Type B pancreatic cell (in vitro differentiated cells): ENCODE measurements around the gene KCNJ16. TPM values are rescaled to one million over a fixed set of nuclear protein-coding genes. Genes with fewer than 3 reads are reported as not detected.

Experiments used
- DNase-seq: peaks from one replicate; pipeline ENCODE4 v3.0.0; 2021; ENCODE audit warnings: mixed read lengths; ENCODE audit not compliant: unreplicated experiment; ENCODE audit errors: extremely low spot score
- H3K27ac Mint-ChIP-seq: 2 replicates; pipeline ENCODE4 v1.8.0; 2021; ENCODE audit warnings: mild to moderate bottlenecking, mixed read lengths
- H3K27me3 Mint-ChIP-seq: 2 replicates; pipeline ENCODE4 v1.8.0; 2021; ENCODE audit warnings: mixed read lengths
- H3K36me3 Mint-ChIP-seq: 2 replicates; pipeline ENCODE4 v1.8.0; 2021; ENCODE audit warnings: mixed read lengths
- H3K4me1 Mint-ChIP-seq: one replicate; pipeline ENCODE4 v1.8.0; 2021; ENCODE audit warnings: mixed read lengths; ENCODE audit not compliant: unreplicated experiment
- H3K4me3 Mint-ChIP-seq: 2 replicates; pipeline ENCODE4 v1.8.0; 2021; ENCODE audit warnings: mild to moderate bottlenecking, mixed read lengths
- H3K9me3 Mint-ChIP-seq: 2 replicates; pipeline ENCODE4 v1.8.0; 2021; ENCODE audit warnings: mixed read lengths
- total RNA-seq: library from RNA; stranded (reverse); gene quantifications from 2 replicates; pipeline ENCODE4 v1.2.1, GENCODE V29; 2021; ENCODE audit warnings: low replicate concordance
- TF ChIP-seq, protein P1 (sequence below): fragments of 200-600 bp; sonication (generic); conservative IDR thresholded peaks from 2 replicates; pipeline ENCODE4 v1.5.0; 2021; ENCODE audit warnings: antibody characterized with exemption, mild to moderate bottlenecking

The KCNJ16 gene
- total RNA-seq, 1 donor from 2014 or later = 13.5 TPM

DNA sequence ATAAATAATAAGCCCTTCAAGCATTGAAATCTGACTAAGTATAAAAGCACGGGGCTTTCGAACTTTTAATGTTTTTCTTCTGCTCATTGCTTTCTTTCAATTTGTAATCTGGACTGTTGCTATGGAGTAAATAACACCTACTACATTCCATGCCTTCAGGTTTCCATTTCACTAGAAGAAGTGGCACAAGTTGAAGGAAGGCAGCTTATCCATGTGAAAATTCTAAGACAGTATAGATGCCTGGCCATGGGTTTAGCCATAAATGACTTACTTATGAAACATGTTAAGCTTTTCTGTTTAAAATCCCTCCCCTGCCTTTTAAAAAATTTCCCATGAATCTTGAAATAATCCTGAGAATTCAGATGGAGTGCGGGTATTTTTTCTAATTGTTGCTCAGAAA, 30.6 kb downstream of the KCNJ16 start:
- DNase-seq = no peak
- TF ChIP-seq, protein P1, sequence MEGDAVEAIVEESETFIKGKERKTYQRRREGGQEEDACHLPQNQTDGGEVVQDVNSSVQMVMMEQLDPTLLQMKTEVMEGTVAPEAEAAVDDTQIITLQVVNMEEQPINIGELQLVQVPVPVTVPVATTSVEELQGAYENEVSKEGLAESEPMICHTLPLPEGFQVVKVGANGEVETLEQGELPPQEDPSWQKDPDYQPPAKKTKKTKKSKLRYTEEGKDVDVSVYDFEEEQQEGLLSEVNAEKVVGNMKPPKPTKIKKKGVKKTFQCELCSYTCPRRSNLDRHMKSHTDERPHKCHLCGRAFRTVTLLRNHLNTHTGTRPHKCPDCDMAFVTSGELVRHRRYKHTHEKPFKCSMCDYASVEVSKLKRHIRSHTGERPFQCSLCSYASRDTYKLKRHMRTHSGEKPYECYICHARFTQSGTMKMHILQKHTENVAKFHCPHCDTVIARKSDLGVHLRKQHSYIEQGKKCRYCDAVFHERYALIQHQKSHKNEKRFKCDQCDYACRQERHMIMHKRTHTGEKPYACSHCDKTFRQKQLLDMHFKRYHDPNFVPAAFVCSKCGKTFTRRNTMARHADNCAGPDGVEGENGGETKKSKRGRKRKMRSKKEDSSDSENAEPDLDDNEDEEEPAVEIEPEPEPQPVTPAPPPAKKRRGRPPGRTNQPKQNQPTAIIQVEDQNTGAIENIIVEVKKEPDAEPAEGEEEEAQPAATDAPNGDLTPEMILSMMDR = no peak
- H3K27me3 Mint-ChIP-seq = no peaks in the 10 kb centered on the region
- H3K9me3 Mint-ChIP-seq = peaks cover 5% of the 10 kb centered on the region
- H3K36me3 Mint-ChIP-seq = no peaks in the 10 kb centered on the region
- H3K4me1 Mint-ChIP-seq = peaks cover 17% of the 10 kb centered on the region
- no peak overlapping the region for H3K27ac Mint-ChIP-seq
- H3K4me3 Mint-ChIP-seq = no peak overlapping the region

DNA sequence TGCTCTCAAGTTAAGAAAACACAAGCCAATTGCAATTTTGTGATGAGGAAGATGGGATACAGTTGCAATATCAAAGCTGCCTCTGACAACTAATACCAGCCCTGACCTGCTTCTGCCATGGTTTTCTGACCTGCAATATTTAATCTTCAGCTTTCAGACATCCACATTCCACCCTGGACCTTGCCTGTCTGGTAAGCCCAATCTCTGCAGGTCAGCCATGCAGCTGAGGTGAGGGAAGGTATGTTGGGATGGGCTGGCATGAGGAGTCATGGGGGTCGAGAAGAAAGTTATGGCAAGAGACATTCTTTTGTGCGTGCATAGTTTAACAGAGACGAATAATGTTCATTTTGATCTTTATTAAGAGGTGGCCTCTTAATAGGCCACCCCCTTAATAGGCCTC, 31.5 kb downstream of the KCNJ16 start:
- no peak for DNase-seq
- Mint-ChIP-seq H3K27ac (no peak overlapping the region), H3K9me3 (peaks cover 5% of the 10 kb centered on the region), H3K36me3 (no peaks in the 10 kb centered on the region), H3K4me1 (peaks cover 20% of the 10 kb centered on the region), H3K4me3 (no peak overlapping the region), H3K27me3 (no peaks in the 10 kb centered on the region)
- TF ChIP-seq, protein P1 = no peak

DNA sequence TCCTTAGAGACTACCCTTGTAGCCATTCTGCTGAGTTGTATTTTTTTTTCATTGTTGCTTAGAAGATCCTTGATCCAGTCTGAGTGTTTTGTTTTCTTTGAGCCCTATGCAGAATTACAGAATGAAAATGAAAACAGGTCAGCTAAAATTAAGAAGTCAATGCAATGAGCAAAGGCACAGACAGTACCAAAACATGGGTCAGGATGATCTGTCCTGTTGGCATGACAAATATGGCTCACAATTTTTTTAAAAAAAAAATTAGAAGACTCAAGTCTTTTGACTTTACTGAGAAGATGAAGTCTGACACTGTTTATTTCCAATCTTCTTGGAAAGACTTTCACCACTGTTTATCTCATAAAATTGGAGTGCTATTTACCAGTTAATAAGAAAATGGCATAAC, 32.4 kb downstream of the KCNJ16 start:
- DNase-seq = no peak
- TF ChIP-seq, protein P1 = no peak
- Mint-ChIP-seq H3K4me3 (no peak overlapping the region), H3K9me3 (peaks cover 5% of the 10 kb centered on the region), H3K27ac (no peak overlapping the region), H3K36me3 (no peaks in the 10 kb centered on the region), H3K4me1 (peaks cover 20% of the 10 kb centered on the region), H3K27me3 (no peaks in the 10 kb centered on the region)

DNA sequence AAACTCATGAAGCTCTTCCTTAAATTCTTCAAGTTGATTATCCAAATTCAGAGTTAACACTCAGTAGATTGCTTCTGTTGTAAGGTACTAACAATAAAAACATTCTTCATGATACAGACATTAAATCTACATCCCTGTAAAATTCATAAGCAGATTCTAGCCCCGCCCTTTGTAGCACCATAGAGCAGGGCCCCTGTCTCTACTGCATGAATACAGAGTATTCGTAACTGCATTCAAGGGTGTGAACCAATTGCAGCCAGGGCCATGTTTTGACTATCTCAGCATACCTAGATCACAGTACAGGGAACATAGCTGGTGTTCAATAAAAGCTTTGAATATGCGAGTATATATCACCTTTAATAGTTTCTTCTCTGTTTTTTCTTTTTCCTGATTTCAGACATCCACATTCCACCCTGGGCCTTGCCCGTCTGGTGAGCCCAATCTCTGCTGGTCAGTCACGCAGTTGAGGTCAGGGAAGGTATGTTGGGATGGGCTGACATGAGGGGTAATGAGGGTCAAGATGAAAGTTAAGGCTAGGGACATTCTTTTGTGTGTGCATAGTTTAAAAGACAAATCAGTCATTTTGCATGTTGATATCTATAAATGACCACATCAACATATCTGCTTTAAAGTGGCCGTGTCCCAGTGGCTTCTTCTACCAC, 33.0 kb downstream of the KCNJ16 start:
- no peak overlapping the region for H3K4me3 Mint-ChIP-seq
- H3K4me1 Mint-ChIP-seq = peaks cover 20% of the 10 kb centered on the region
- no peaks in the 10 kb centered on the region for H3K36me3 Mint-ChIP-seq
- TF ChIP-seq, protein P1 = no peak
- DNase-seq = no peak
- peaks cover 5% of the 10 kb centered on the region for H3K9me3 Mint-ChIP-seq
- no peaks in the 10 kb centered on the region for H3K27me3 Mint-ChIP-seq
- no peak overlapping the region for H3K27ac Mint-ChIP-seq

DNA sequence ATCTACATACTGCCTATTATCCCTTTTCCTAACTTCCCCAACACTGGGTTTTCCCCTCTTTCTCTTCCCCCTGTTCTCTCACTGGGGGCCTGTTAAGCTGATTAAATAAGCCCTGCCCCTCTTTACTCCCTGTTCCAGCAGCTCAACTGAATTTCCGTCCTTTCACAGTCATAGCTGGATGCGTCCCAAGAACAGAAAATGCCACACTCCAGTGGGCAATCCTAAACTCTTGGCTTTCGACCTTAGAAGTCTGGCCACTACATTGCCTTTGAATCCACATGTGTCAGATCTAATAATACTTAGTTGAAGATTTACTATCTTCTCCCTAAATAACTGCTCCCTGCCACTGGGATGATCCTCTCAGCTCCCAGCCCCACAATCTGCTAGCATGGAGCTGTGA, 34.5 kb downstream of the KCNJ16 start:
- no peaks in the 10 kb centered on the region for H3K27me3 Mint-ChIP-seq
- TF ChIP-seq, protein P1 = no peak
- H3K27ac Mint-ChIP-seq = no peak overlapping the region
- no peaks in the 10 kb centered on the region for H3K36me3 Mint-ChIP-seq
- H3K9me3 Mint-ChIP-seq = peaks cover 5% of the 10 kb centered on the region
- DNase-seq = no peak
- H3K4me1 Mint-ChIP-seq = peaks cover 27% of the 10 kb centered on the region
- no peak overlapping the region for H3K4me3 Mint-ChIP-seq
